ENCODE data around the gene APOL2.

APOL2 gene

DNA sequence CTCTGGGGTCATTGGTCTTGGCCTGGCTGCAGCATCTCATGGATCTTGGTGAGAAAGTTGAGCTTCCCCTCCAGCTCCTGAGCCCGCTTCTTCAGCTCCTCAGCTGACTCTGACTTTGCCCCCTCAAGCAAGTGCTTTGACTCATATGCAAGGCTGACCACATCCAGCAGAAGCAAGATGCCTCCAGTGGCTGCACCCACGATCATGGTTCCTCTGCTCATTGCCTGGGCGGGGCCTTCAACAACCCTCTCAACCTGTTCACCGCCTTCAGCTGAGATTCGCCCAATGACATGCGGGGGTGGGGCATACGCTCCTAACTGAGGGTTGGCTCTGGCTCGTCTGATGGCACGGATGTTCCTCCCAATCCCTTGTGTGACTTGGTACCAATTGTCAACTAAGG lies 11.9 kb downstream of the APOL2 start:
- CTCF ChIA-PET: interaction anchor here (0.6 to 1.6 kb wide), 5 partner anchors 10 to 259 kb away, joined by 3 to 8 read pairs (median 4); no protein-coding TSS in a partner anchor
- TF ChIP-seq, protein P1, sequence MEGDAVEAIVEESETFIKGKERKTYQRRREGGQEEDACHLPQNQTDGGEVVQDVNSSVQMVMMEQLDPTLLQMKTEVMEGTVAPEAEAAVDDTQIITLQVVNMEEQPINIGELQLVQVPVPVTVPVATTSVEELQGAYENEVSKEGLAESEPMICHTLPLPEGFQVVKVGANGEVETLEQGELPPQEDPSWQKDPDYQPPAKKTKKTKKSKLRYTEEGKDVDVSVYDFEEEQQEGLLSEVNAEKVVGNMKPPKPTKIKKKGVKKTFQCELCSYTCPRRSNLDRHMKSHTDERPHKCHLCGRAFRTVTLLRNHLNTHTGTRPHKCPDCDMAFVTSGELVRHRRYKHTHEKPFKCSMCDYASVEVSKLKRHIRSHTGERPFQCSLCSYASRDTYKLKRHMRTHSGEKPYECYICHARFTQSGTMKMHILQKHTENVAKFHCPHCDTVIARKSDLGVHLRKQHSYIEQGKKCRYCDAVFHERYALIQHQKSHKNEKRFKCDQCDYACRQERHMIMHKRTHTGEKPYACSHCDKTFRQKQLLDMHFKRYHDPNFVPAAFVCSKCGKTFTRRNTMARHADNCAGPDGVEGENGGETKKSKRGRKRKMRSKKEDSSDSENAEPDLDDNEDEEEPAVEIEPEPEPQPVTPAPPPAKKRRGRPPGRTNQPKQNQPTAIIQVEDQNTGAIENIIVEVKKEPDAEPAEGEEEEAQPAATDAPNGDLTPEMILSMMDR (IDR thresholded peaks at IDR 0.05; ENCODE audit: insufficient read depth, low read length, missing control alignments): no peak
- DNase-seq (ENCODE audit: low read depth, low spot score): no peak
- H3K4me3 ChIP-seq (ENCODE audit: low read depth, low read length): no peak overlapping the region
- POLR2A ChIA-PET: no interaction called here

DNA sequence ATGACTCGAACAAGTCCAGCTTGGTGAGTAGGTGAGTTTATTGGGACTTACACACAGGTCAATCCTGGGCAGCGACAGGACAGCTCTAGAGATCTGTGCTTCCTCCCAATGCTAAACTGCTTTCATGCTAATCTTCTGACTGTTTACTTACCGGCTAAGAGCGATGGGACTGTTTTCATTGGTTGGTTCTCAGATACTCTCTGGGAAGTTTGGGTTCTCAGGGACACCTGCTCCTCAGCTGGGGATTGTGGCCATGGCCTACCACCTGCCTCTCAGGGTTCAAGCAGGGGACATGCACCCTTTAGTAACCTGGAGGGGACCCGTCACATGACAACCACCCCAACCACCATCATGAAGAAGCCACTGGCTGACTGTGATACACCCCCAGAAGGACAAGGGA lies 13.1 kb downstream of the APOL2 start:
- CTCF ChIA-PET: interaction anchor here (1.0 kb wide), 2 partner anchors 10 to 13 kb away, joined by 3 to 4 read pairs; partner anchors contain the start of gene APOL2
- POLR2A ChIA-PET: no interaction called here
- TF ChIP-seq, protein P1 (IDR thresholded peaks at IDR 0.05; ENCODE audit: insufficient read depth, low read length, missing control alignments): no peak
- DNase-seq (ENCODE audit: low read depth, low spot score): no peak
- no peak overlapping the region for H3K4me3 ChIP-seq (ENCODE audit: low read depth, low read length)

DNA sequence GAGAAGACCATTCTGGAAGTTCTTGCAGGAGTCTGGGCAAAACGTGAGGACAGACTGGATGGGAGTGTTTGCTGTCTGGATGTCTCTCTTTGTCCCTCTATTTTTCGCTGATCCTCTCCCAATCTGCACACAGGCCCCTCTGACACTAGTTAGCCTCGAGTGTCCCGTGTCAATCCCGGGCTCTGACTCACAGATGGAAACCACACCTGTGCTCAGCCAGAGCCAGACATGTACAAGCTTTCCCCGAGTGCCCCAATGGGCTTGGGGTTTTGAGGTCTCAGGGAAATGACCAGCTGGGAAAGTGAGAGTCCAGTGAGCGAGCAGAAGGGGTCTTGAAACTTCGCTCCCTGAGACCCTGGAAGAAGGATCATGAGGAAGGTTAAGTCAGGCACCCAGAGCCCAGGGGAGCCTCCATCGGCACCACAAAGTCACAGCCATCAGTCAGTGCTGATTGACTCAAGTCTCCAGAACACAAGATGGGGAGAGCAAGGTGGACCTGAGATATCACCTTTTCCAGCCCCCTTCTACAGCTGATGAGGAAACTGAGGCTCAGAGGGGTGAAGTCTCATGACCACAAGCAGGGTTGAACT lies 13.9 kb downstream of the APOL2 start:
- no peak overlapping the region for H3K4me3 ChIP-seq (ENCODE audit: low read depth, low read length)
- CTCF ChIA-PET: interaction anchor here (1.0 kb wide), 1 partner anchor 9 kb away, joined by 3 read pairs; no protein-coding TSS in a partner anchor
- POLR2A ChIA-PET: no interaction called here
- DNase-seq (ENCODE audit: low read depth, low spot score): no peak
- TF ChIP-seq, protein P1 (IDR thresholded peaks at IDR 0.05; ENCODE audit: insufficient read depth, low read length, missing control alignments): no peak

GRCh38 chr22:36224245-36224644 lies 15.1 kb downstream of the APOL2 start:
- TF ChIP-seq, protein P1 (IDR thresholded peaks at IDR 0.05; ENCODE audit: insufficient read depth, low read length, missing control alignments): no peak
- ChIA-PET CTCF (no interaction called here), POLR2A (no interaction called here)
- no peak overlapping the region for H3K4me3 ChIP-seq (ENCODE audit: low read depth, low read length)
- DNase-seq (ENCODE audit: low read depth, low spot score): no peak

GRCh38 chr22:36223504-36223903 lies 15.8 kb downstream of the APOL2 start:
- ChIA-PET POLR2A (no interaction called here), CTCF (no interaction called here)
- H3K4me3 ChIP-seq (ENCODE audit: low read depth, low read length): no peak overlapping the region
- no peak for DNase-seq (ENCODE audit: low read depth, low spot score)
- TF ChIP-seq, protein P1 (IDR thresholded peaks at IDR 0.05; ENCODE audit: insufficient read depth, low read length, missing control alignments): no peak

- DNase-seq (ENCODE audit: low read depth, low spot score): no peak
- CTCF ChIA-PET: no interaction called here
- TF ChIP-seq, protein P1 (IDR thresholded peaks at IDR 0.05; ENCODE audit: insufficient read depth, low read length, missing control alignments): no peak
- no peak overlapping the region for H3K4me3 ChIP-seq (ENCODE audit: low read depth, low read length)
- POLR2A ChIA-PET: no interaction called here
These were observed 16.4 kb downstream of the APOL2 start for GRCh38 chr22:36222887-36223450.

Measured in AG04449 (cell line).